ENCODE data around the gene OST4.
A peak's percentile ranks its signal among the peaks of the same experiment; 100 is the strongest.
"Not testable (repeated sequence)": the region's sequence is repeated elsewhere in the genome, so short reads cannot be mapped to it uniquely, and the experiment has no call there.

OST4 gene

DNA sequence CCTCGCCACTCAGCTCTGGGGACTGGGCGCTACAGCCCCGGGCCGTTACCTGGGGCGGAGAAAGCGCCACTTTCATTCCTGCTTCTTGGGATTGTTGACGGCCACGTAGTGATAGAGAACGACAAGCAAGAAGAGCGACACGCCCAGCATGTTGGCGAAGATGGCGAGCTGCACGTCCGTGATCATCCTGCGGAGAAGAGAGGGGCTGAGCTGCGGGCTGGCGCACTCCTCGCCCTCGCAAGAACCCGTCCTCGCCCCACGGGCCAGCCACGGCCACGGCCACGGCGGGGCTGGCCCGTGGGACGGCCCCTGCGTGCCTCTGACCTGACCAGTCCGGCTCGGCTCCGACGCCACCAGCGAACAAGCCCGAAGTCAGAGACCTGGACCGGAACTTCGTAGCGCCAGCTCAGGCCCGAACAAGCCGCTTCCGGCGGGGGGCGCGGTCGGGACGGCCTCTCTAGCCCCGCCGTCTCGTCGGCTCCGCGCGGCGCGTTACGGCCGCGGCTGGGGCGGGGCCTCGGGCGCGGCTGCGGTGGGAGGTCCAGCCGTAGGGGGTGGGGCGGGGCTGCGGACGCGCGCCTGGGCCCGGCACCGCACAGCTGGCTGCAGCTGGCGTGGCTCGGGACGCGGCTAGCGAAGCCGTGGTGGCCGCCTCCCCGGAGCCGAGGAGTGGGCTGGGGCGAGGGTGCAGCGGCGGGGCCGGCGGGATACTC lies at the start of gene OST4:
Gene OST4 (minus strand): TSS at position 378 of the 713 bp plus-strand sequence.
- peak; percentile 75 to 88 for DNase-seq (ENCODE audit: low read depth in 1 of 2, low spot score in 1 of 2)

GRCh38 chr2:27119330-27119670 lies 47.8 kb upstream of the OST4 start:
- DNase-seq (ENCODE audit: low read depth in 1 of 2, low spot score in 1 of 2): not testable (repeated sequence)

GRCh38 chr2:27118525-27119329 lies 47.3 kb upstream of the OST4 start, which contains the start of gene CGREF1:
Gene CGREF1, minus strand, starts transcription at chr2:27119128. Its CDS starts 14,762 bp downstream, at chr2:27104366.
- DNase-seq (ENCODE audit: low read depth in 1 of 2, low spot score in 1 of 2): no peak

DNA sequence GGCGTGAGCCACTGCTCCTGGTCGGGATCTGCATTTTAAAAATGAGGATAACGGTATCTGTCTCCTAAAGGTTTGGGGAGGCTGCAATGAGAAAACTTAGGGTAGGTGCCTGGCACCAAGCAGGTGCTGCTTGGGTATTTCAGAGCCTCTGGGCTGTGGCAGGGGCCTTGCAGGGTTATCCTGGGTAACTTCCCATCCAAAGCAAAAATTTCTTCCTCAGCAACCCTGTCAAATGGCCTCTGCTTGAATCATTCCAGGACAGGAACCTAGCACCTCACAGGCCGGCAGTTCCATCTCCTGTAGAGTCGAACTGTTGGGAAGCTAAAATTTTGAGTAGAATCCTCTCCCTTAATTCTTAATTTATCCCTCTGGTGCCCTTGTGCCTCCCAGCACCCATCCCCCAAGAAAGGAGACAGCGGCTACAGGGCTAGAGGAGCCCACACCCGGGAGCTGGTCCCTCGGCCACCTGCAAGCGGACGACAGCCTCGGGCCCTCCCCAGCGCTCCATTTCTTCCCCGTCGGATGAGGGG lies 46.6 kb upstream of the OST4 start:
- no peak for DNase-seq (ENCODE audit: low read depth in 1 of 2, low spot score in 1 of 2)

DNA sequence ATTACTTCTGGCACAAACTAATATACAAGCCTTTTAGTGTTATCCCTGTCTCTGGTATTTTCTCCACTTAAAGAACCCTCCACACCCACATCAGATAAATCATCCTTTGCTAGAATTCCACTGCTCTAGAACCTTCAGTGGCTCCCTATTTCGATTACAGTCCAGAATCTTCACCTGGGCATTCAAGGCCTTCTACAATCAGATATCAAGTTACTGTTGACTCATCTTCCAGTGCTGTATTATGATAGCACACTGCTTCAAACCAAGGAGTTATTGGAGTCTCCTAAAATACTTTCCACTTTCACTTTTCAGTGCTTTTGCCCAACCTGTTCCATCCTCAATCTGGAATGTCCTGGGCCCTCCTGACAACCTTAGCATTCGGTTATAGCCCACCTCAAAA lies 44.1 kb upstream of the OST4 start:
- no peak for DNase-seq (ENCODE audit: low read depth in 1 of 2, low spot score in 1 of 2)

- not testable (repeated sequence) for DNase-seq (ENCODE audit: low read depth in 1 of 2, low spot score in 1 of 2)
These were observed 40.1 kb upstream of the OST4 start for GRCh38 chr2:27111392-27112078.

DNA sequence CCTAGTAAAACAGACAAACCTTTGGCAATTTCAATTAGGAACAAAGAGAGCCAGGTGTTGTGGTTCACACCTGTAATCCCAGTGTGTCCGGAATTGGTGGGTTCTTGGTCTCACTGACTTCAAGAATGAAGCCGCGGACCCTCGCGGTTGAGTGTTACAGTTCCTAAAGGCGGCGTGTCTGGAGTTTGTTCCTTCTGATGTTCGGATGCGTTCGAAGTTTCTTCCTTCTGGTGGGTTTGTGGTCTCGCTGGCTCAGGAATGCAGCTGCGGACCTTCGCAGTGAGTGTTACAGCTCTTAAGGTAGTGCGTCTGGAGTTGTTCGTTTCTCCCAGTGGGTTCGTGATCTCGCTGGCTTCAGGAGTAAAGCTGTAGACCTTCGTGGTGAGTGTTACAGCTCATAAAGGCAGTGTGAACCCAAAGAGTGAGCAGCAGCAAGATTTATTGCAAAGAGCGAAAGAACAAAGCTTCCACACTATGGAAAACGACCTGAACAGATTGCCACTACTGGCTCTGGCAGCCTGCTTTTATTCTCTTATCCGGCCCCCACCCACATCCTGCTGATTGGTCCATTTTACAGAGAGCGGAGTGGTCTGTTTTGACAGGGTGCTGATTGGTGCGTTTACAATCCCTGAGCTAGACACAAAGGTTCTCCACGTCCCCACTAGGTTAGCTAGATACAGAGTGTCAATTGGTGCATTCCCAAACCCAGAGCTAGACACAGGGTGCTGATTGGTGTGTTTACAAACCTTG lies 39.3 kb upstream of the OST4 start:
- DNase-seq (ENCODE audit: low read depth in 1 of 2, low spot score in 1 of 2): not testable (repeated sequence)

DNA sequence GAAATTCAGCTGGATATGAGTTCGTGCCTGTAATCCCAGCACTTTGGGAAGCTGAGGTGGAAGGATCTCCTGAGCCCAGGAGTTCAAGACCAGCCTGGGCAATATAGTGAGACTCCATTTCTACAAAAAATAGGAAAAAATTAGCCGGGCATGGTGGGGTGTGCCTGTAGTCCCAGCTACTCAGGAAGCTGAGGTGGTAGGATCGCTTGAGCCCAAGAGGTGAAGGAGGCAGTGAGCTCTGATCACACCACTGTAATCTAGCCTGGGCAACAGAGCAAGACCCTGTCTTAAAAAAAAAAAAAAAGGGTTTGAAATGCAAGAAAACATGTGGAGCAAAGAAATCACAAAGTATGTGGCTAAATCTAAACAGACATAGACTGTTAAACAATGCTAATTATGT lies 37.6 kb upstream of the OST4 start:
- no peak for DNase-seq (ENCODE audit: low read depth in 1 of 2, low spot score in 1 of 2)

DNA sequence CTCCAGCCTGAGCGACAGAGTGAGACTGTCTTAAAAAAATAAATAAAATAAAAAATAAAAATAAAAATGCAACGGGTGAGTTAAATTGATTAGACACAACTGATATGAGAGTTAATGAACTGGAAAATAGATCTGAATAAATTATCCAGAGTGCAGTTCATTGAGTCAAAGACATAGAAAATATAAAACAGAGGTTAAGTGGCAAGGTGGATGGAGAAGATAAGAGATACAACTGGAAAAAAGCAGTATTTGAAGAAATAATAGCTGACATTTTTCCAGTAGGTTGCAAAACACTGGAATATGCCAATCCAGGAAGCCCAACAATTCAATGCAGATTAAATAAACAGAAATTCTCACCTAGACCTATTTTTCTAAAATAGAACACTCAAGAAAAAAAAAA lies 36.8 kb upstream of the OST4 start:
- DNase-seq (ENCODE audit: low read depth in 1 of 2, low spot score in 1 of 2): no peak

- DNase-seq (ENCODE audit: low read depth in 1 of 2, low spot score in 1 of 2): no peak
These were observed 34.5 kb upstream of the OST4 start for GRCh38 chr2:27105981-27106380.

- no peak for DNase-seq (ENCODE audit: low read depth in 1 of 2, low spot score in 1 of 2)
These were observed 30.9 kb upstream of the OST4 start for GRCh38 chr2:27102329-27102728.

GRCh38 chr2:27100036-27100435 lies 28.6 kb upstream of the OST4 start:
- no peak for DNase-seq (ENCODE audit: low read depth in 1 of 2, low spot score in 1 of 2)

DNA sequence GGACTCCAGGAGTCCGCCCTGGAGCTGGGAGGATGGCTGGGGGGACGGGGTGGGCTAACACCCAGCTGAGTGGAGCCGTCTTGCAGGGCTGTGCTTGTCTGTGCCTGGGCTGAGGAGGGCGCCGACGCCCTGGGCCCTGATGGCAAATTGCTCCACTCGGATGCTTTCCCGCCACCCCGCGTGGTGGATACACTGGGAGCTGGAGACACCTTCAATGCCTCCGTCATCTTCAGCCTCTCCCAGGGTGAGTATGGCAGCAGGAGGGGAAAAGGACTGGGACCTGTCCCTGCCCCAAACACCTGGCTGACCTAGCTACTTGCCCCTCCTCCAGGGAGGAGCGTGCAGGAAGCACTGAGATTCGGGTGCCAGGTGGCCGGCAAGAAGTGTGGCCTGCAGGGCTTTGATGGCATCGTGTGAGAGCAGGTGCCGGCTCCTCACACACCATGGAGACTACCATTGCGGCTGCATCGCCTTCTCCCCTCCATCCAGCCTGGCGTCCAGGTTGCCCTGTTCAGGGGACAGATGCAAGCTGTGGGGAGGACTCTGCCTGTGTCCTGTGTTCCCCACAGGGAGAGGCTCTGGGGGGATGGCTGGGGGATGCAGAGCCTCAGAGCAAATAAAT lies 28.0 kb upstream of the OST4 start:
- no peak for DNase-seq (ENCODE audit: low read depth in 1 of 2, low spot score in 1 of 2)

DNA sequence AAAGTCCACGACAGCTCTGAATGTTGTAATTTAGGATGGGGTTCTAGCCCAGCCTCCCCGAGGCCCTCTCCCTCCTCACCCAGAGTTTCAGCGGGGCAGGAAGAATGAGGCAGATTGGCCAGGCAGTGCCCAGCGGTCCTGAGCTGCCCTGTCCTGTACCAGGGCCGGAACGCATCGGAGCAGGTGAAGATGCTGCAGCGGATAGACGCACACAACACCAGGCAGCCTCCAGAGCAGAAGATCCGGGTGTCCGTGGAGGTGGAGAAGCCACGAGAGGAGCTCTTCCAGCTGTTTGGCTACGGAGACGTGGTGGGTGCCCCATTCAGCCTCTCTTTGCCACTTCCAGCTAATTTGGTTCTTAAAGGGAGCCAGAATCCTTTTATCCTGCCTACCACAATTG lies 25.9 kb upstream of the OST4 start:
- no peak for DNase-seq (ENCODE audit: low read depth in 1 of 2, low spot score in 1 of 2)

DNA sequence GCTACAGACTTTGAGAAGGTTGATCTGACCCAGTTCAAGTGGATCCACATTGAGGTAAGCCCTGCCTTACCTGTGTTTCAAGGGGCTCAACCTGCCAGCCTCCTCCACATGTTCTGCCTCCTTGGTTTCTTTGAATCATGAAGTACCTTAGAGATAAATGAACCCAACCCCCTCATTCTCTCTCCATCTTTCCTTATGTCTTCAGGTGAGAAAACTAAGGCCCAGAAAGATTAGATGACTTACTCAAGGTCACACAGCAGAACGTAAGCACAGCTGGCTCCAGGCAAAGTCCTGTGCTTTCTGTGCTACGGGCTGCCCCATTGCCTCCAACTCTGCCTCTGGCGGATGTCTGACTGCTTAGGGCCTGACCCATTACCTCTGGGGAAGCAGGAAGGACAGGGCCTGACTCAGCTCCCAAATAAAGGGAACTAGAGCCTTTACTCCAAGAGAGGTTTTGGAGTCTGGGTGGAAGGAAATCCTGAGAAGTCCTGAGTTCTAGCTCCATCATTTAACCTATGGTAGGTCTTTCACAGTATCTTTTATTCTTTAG lies 25.4 kb upstream of the OST4 start:
- DNase-seq (ENCODE audit: low read depth in 1 of 2, low spot score in 1 of 2): no peak

DNA sequence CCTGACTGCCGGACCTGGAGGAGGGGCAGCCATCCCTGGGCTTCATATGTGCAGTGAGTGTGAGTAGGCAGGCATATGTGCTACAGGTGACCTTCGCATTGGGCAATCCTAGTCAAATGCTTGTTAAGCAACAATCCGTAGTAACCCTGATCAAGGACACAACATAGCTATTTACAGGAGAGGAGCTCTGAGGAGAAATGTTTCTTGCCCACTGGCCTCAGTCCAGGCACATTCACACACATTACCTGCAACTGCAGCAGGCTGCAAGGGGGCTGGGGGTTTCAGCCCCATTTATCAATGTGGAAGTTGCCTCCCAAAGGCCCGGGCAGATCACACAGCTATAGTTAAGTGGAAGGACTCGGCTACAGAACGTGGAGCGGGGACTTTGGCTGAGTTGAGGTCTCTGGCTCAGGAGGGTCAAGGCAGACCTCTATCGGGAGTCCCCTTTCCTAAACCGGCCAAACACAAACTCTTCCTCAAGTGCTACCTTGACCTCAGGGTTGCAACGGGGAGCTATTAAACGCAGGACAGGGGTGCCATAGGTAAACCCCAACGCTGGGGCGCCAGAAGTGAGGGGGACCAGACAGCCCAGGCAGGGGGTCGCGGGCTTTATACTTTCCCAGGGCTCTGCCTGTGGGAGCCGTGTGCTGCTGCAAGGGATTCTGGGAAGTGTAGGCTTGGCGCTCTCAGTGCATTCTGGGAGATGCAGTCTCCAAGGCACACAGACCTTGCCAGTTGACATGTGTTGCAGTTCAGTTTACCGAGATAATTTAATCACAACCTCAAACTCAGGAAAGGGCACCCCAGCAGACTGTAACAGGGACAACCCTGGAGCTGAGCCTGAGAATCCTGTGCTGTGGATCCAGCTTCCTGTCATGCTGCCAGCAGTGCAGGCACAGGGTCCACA lies 24.5 kb upstream of the OST4 start:
- DNase-seq (ENCODE audit: low read depth in 1 of 2, low spot score in 1 of 2): no peak

- DNase-seq (ENCODE audit: low read depth in 1 of 2, low spot score in 1 of 2): no peak
These were observed 23.9 kb upstream of the OST4 start for GRCh38 chr2:27095427-27095744.

GRCh38 chr2:27094353-27094984 lies 23.0 kb upstream of the OST4 start:
- DNase-seq (ENCODE audit: low read depth in 1 of 2, low spot score in 1 of 2): no peak
